ENCODE measurements around the gene SSH3. TPM values are rescaled to one million over a fixed set of nuclear protein-coding genes. Genes with fewer than 3 reads are reported as not detected.

Gene SSH3
- total RNA-seq, 2 donors from 2014 or later: 39.1 to 44.4 TPM

DNA sequence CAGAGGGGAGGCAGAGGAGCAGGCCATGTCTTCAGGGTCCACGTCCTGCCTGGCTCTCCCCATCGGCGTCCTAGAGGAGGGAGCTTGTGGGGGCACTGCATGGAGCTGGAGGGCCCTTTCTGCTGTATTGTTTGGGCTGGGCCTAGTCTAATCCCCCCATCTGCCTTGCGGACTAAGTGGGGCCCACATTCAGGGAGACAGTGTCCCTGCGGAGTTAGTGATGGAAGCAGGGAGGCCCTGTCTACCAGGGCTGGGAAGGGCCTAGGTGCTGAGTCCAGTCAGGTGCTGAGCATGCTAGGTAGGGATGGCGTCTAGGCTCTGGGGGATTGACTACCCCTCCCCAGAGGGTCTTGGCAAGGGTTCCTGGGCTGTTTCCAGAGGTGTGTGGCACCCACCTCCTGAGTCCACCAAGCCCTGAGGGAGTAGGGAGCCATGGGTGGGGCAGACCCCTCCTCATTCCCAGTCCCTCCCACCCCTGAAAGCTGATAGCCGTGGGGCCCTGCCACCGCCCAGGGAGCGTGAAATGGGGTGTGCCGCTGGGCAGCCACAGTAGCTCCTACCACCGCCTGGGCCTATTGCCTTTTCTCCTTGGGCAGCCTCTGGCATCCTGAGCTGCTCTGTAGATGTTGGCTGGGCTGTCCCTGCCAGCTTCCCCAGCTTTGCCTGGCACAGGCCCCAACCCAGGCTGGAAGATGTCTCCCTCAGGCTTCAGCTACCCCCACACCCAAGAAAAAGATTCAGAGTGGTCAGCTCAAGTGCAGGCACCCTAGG, 51.9 kb downstream of the SSH3 start:
- Mint-ChIP-seq H3K9me3 (no peaks in the 10 kb centered on the region), H3K4me3 (peak overlapping the region; percentile 83)
- no peak overlapping the region for H3K9ac ChIP-seq (ENCODE audit: extremely low read depth, low read length, poor library complexity, severe bottlenecking)

DNA sequence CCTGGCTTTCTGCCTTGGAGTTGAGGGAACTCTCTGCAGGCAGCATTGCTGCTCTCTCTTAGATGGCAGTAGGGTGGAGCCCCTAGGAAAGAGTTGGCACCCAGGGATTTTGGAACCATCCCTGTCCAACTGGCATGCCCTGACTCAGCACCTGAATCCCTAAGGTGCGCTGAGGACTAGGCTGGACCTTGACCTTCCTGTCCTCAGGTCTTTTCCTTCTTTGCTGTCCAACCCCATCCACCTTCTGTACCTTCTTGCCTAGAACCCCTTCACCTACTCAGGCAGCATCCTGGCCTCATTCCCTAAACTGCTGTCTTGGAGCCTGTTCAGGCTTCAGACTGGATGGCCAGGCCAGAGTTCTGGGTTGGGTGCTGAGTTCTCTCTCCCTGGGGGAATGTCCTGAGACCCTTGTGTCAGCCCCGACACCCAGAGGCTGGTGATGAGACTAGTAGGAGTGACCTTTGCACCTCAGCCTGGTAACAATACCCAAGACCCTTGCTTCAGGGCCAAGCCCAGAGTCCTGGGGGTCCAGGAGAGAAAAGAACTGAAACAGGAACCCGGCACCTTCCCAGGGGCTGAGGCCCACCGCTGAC, 52.6 kb downstream of the SSH3 start:
- Histone ChIP-seq H3K9ac (ENCODE audit: extremely low read depth, low read length, poor library complexity, severe bottlenecking) (no peak overlapping the region), H3K9me3 (ENCODE audit: control insufficient read depth, low read length) (no peaks in the 10 kb centered on the region), H3K4me1 (ENCODE audit: control insufficient read depth, insufficient read depth, low read length) (peaks cover 35% of the 10 kb centered on the region), H3K27ac (ENCODE audit: low read depth, low read length) (no peak overlapping the region), H3K36me3 (ENCODE audit: control insufficient read depth, insufficient read depth, low read length) (no peaks in the 10 kb centered on the region), H3K4me3 (ENCODE audit: low read length) (no peak overlapping the region), H3K27me3 (ENCODE audit: control insufficient read depth, insufficient read depth, low read length, poor library complexity, severe bottlenecking) (no peaks in the 10 kb centered on the region)
- H3K27ac Mint-ChIP-seq: peak overlapping the region; percentile 10
- 87 to 100% methylated on average over 2 to 4 of the region's 4 CpGs for WGBS, 2 experiments (ENCODE audit: insufficient coverage in 1 of 2, insufficient read length in 1 of 2)
- no peak overlapping the region for H3K4me3 Mint-ChIP-seq
- no peaks in the 10 kb centered on the region for H3K36me3 Mint-ChIP-seq (ENCODE audit: low read depth)
- H3K9me3 Mint-ChIP-seq: no peaks in the 10 kb centered on the region
- peaks cover 34% of the 10 kb centered on the region for H3K4me1 Mint-ChIP-seq
- TF ChIP-seq, protein P1, sequence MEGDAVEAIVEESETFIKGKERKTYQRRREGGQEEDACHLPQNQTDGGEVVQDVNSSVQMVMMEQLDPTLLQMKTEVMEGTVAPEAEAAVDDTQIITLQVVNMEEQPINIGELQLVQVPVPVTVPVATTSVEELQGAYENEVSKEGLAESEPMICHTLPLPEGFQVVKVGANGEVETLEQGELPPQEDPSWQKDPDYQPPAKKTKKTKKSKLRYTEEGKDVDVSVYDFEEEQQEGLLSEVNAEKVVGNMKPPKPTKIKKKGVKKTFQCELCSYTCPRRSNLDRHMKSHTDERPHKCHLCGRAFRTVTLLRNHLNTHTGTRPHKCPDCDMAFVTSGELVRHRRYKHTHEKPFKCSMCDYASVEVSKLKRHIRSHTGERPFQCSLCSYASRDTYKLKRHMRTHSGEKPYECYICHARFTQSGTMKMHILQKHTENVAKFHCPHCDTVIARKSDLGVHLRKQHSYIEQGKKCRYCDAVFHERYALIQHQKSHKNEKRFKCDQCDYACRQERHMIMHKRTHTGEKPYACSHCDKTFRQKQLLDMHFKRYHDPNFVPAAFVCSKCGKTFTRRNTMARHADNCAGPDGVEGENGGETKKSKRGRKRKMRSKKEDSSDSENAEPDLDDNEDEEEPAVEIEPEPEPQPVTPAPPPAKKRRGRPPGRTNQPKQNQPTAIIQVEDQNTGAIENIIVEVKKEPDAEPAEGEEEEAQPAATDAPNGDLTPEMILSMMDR (conservative IDR thresholded peaks at IDR 0.05): no peak
- DNase-seq: no peak
- H3K27me3 Mint-ChIP-seq (ENCODE audit: insufficient read depth): peaks cover 19% of the 10 kb centered on the region

More for the DNA sequence above, 51.9 kb downstream of the SSH3 start:
- Histone ChIP-seq H3K4me3 (ENCODE audit: low read length) (no peak overlapping the region), H3K27me3 (ENCODE audit: control insufficient read depth, insufficient read depth, low read length, poor library complexity, severe bottlenecking) (no peaks in the 10 kb centered on the region), H3K27ac (ENCODE audit: low read depth, low read length) (no peak overlapping the region), H3K4me1 (ENCODE audit: control insufficient read depth, insufficient read depth, low read length) (peaks cover 35% of the 10 kb centered on the region), H3K36me3 (ENCODE audit: control insufficient read depth, insufficient read depth, low read length) (no peaks in the 10 kb centered on the region), H3K9me3 (ENCODE audit: control insufficient read depth, low read length) (no peaks in the 10 kb centered on the region)
- Mint-ChIP-seq H3K4me1 (peaks cover 34% of the 10 kb centered on the region), H3K27ac (peak overlapping the region; percentile 97), H3K36me3 (ENCODE audit: low read depth) (no peaks in the 10 kb centered on the region), H3K27me3 (ENCODE audit: insufficient read depth) (peaks cover 16% of the 10 kb centered on the region)
- no peak for DNase-seq
- 91 to 94% methylated on average over 6 to 11 of the region's 11 CpGs for WGBS, 2 experiments (ENCODE audit: insufficient coverage in 1 of 2, insufficient read length in 1 of 2)
- TF ChIP-seq, protein P1 (conservative IDR thresholded peaks at IDR 0.05): no peak

DNA sequence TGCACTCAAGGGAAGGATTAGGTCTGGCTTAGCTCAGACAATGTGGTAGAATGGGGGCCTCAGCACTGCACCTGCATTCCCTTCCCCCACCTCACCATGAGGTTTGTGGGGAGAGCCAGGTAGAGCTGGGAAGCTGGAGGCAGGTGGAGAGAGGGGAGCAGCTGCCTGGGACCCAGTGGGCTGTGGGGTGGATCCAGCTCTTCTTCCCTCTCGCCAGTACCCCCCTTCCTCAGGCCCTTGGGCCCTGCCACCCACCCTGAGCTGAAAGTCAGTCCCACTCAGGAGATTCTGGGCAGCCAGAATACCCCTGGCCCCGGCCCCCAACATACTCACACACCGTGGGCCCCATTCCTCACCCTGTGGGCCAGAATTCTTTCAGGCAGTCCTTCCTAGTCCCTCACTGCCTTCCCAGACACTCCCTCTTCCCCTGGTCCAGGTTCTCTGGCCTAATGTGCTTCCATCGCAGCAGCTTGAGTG, 53.1 kb downstream of the SSH3 start:
- Histone ChIP-seq H3K4me1 (ENCODE audit: control insufficient read depth, insufficient read depth, low read length) (peaks cover 35% of the 10 kb centered on the region), H3K36me3 (ENCODE audit: control insufficient read depth, insufficient read depth, low read length) (no peaks in the 10 kb centered on the region), H3K9ac (ENCODE audit: extremely low read depth, low read length, poor library complexity, severe bottlenecking) (no peak overlapping the region), H3K27me3 (ENCODE audit: control insufficient read depth, insufficient read depth, low read length, poor library complexity, severe bottlenecking) (no peaks in the 10 kb centered on the region), H3K4me3 (ENCODE audit: low read length) (no peak overlapping the region), H3K27ac (ENCODE audit: low read depth, low read length) (no peak overlapping the region), H3K9me3 (ENCODE audit: control insufficient read depth, low read length) (no peaks in the 10 kb centered on the region)
- Mint-ChIP-seq H3K27me3 (ENCODE audit: insufficient read depth) (peaks cover 23% of the 10 kb centered on the region), H3K4me3 (peak overlapping the region; percentile 7), H3K36me3 (ENCODE audit: low read depth) (no peaks in the 10 kb centered on the region), H3K27ac (peak overlapping the region; percentile 31), H3K4me1 (peaks cover 32% of the 10 kb centered on the region), H3K9me3 (no peaks in the 10 kb centered on the region)
- DNase-seq: no peak
- TF ChIP-seq, protein P1 (conservative IDR thresholded peaks at IDR 0.05): no peak
- 40 to 53% methylated on average over 1 to 4 of the region's 4 CpGs for WGBS, 2 experiments (ENCODE audit: insufficient coverage in 1 of 2, insufficient read length in 1 of 2)
